ENCODE results near the gene DIPK1B. TPM values are rescaled to one million over a fixed set of nuclear protein-coding genes. Genes with fewer than 3 reads are reported as not detected.
A peak's percentile ranks its signal among the peaks of the same experiment; 100 is the strongest.

The DIPK1B gene
- total RNA-seq, 1 experiment from 2014 or later, result 26.3 TPM

GRCh38 chr9:136693135-136693489, 19.3 kb upstream of the DIPK1B start:
- BruUV-seq (replicated peaks), result no TSS peak
- TF ChIP-seq EZH2 (IDR thresholded peaks at IDR 0.05; ENCODE audit: low read length, unreplicated experiment) (no peak), EZH2phosphoT487 (IDR thresholded peaks at IDR 0.05; ENCODE audit: borderline replicate concordance, low read length) (no peak), CTCF (conservative IDR thresholded peaks at IDR 0.05; ENCODE audit: low read depth, low read length) (no peak)
- ATAC-seq (no peak), DNase-seq (no peak)
- Histone ChIP-seq H3K4me3 (ENCODE audit: low read length) (no peak overlapping the region), H3F3A (ENCODE audit: low read length, unreplicated experiment) (no peaks in the 10 kb centered on the region), H3K27me3 (ENCODE audit: low read length) (no peaks in the 10 kb centered on the region), H3K4me1 (ENCODE audit: insufficient read depth, low read length) (peaks cover 36% of the 10 kb centered on the region), H3K4me2 (ENCODE audit: low read length) (peak overlapping the region; percentile 75), H3K9me2 (replicated peaks; ENCODE audit: low read length) (no peaks in the 10 kb centered on the region), H3K36me3 (ENCODE audit: low read depth, low read length) (no peaks in the 10 kb centered on the region), H3K9me3 (ENCODE audit: low read length) (no peaks in the 10 kb centered on the region), H2AFZ (ENCODE audit: low read length) (no peak overlapping the region), H4K20me1 (ENCODE audit: low read length) (no peaks in the 10 kb centered on the region), H3K79me2 (ENCODE audit: low read length) (no peaks in the 10 kb centered on the region), H3K27ac (ENCODE audit: low read length) (peak overlapping the region; percentile 69), H3K9ac (ENCODE audit: low read length) (peak overlapping the region; percentile 29; the same call in 1 of the 2 replicates)
- intact Hi-C loops (cut with micrococcal nuclease), result loop anchor here (5.0 kb wide), 1 partner anchor 206 kb away; no protein-coding TSS in a partner anchor
- POLR2A ChIA-PET (ENCODE audit: unreplicated experiment), result no interaction called here
- CTCF ChIA-PET, result interaction anchor here (0.6 to 1.1 kb wide), 3 partner anchors 20 to 208 kb away, joined by 3 to 4 read pairs (median 3); no protein-coding TSS in a partner anchor

- intact Hi-C loops (cut with micrococcal nuclease), result loop anchor here (2.0 to 5.0 kb wide), 2 partner anchors 23 to 206 kb away; no protein-coding TSS in a partner anchor
- Histone ChIP-seq H3K9me3 (ENCODE audit: low read length) (no peaks in the 10 kb centered on the region), H3K9me2 (replicated peaks; ENCODE audit: low read length) (no peaks in the 10 kb centered on the region), H3K27ac (ENCODE audit: low read length) (peak overlapping the region; percentile 98), H3K4me1 (ENCODE audit: insufficient read depth, low read length) (peaks cover 35% of the 10 kb centered on the region), H2AFZ (ENCODE audit: low read length) (no peak overlapping the region), H3K79me2 (ENCODE audit: low read length) (no peaks in the 10 kb centered on the region), H3K4me2 (ENCODE audit: low read length) (peak overlapping the region; percentile 81), H3K36me3 (ENCODE audit: low read depth, low read length) (no peaks in the 10 kb centered on the region), H3K27me3 (ENCODE audit: low read length) (no peaks in the 10 kb centered on the region), H3F3A (ENCODE audit: low read length, unreplicated experiment) (no peaks in the 10 kb centered on the region), H3K9ac (ENCODE audit: low read length) (peak overlapping the region; percentile 76), H3K4me3 (ENCODE audit: low read length) (peak overlapping the region; percentile 58), H4K20me1 (ENCODE audit: low read length) (no peaks in the 10 kb centered on the region)
- no TSS peak for BruUV-seq (replicated peaks)
- TF ChIP-seq CTCF (conservative IDR thresholded peaks at IDR 0.05; ENCODE audit: low read depth, low read length) (no peak), EZH2phosphoT487 (IDR thresholded peaks at IDR 0.05; ENCODE audit: borderline replicate concordance, low read length) (no peak)
- ChIA-PET CTCF (interaction anchor here (0.6 to 1.1 kb wide), 3 partner anchors 21 to 209 kb away, joined by 3 to 4 read pairs (median 3); no protein-coding TSS in a partner anchor), POLR2A (ENCODE audit: unreplicated experiment) (no interaction called here)
- peak; percentile 88 for ATAC-seq
- DNase-seq, result peak; percentile 89
Observed at GRCh38 chr9:136693490-136694162, 18.7 kb upstream of the DIPK1B start.
